Thymus (tissue), 11 donors: ENCODE data around the gene GPRIN1. TPM values are rescaled to one million over a fixed set of nuclear protein-coding genes. Genes with fewer than 3 reads are reported as not detected.
A peak's percentile ranks its signal among the peaks of the same experiment; 100 is the strongest.

ENCODE experiments used
- DNase-seq, 9 donors: peaks; one replicate each; pipeline ENCODE4 v3.0.0-alpha.2; 2013; ENCODE audit warnings: low spot score in 9 of 9, low read depth in 6 of 9, missing footprints in 1 of 9
- H3K27ac ChIP-seq, 2 donors: one replicate each; pipeline ENCODE4 v1.5.1; 2013; ENCODE audit warnings: control low read depth in 1 of 2, low read depth in 1 of 2, low read length in 1 of 2, mild to moderate bottlenecking in 1 of 2, moderate library complexity in 1 of 2
- H3K27me3 ChIP-seq, 2 donors: one replicate each; pipeline ENCODE4 v1.5.1; 2013; ENCODE audit warnings: low read length in 1 of 2; ENCODE audit not compliant: control insufficient read depth in 2 of 2, insufficient read depth in 1 of 2
- H3K36me3 ChIP-seq, 2 donors: one replicate each; pipeline ENCODE4 v1.5.1; 2013; ENCODE audit warnings: low read length in 1 of 2, mild to moderate bottlenecking in 1 of 2, moderate library complexity in 1 of 2; ENCODE audit not compliant: control insufficient read depth in 2 of 2, insufficient read depth in 2 of 2
- H3K4me1 ChIP-seq, 2 donors: one replicate each; pipeline ENCODE4 v1.5.1; 2013; ENCODE audit warnings: low read length in 2 of 2; ENCODE audit not compliant: control insufficient read depth in 2 of 2, insufficient read depth in 2 of 2
- H3K4me3 ChIP-seq, 2 donors: one replicate each; pipeline ENCODE4 v1.5.1; 2013; ENCODE audit warnings: low read length in 2 of 2, control low read depth in 1 of 2, mild to moderate bottlenecking in 1 of 2
- H3K9me3 ChIP-seq, 2 donors: one replicate each; pipeline ENCODE4 v1.5.1; 2013; ENCODE audit warnings: low read length in 1 of 2, mild to moderate bottlenecking in 1 of 2; ENCODE audit not compliant: control insufficient read depth in 2 of 2, insufficient read depth in 1 of 2
- WGBS: extraction: QIAGEN DNeasy Blood & Tissue Kit; methylation state at CpG from one replicate; pipeline ENCODE4 v1.1.7; 2013; 5-methylcytosine and 5-hydroxymethylcytosine counted together
- polyA plus RNA-seq: library from polyadenylated mRNA; stranded (reverse); fragments of 200-250 nt; gene quantifications from one replicate; pipeline ENCODE4 v1.2.3, GENCODE V29; 2013
- total RNA-seq: library from RNA; stranded (reverse); fragments of 120-200 nt; gene quantifications from one replicate; pipeline ENCODE4 v1.2.4, GENCODE V29; 2013
- donor health status: healthy.

Gene GPRIN1
- total and polyA plus RNA-seq, 2 donors: 0.82 to 2.7 TPM

DNA sequence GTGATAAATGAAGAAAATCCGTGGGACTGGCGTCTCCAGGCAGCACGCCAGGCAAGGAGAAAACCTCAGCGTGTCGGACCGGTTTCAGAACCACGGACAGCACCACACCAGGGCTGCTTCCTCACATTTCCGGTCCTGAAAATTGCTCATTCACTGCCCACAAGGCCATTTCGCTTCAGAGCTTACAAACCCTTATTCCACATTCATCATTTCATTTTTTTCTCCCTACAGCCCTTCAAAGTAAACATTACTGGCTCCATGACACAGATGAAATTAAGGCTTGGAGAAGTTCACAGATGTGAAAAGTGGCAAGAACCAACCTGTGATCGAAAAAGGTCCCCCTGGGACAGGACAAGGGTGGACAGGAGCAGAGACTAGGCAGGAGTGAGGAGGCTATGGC lies 1.5 kb upstream of the GPRIN1 start:
- 14% methylated on average over 10 of the region's 10 CpGs for WGBS
- Histone ChIP-seq H3K9me3 (peaks cover 0 to 2% of the 10 kb centered on the region in 2 donors), H3K27me3 (peaks cover 31 to 78% of the 10 kb centered on the region in 2 donors), H3K4me1 (peaks cover 3 to 13% of the 10 kb centered on the region in 2 donors), H3K4me3 (no peak overlapping the region), H3K36me3 (no peaks in the 10 kb centered on the region), H3K27ac (no peak overlapping the region)
- DNase-seq: peak in 7 of 9 donors; percentile 31 to 71 (median 47)

GRCh38 chr5:176610435-176610773 lies 448 bp upstream of the GPRIN1 start:
- no peak for DNase-seq
- no peaks in the 10 kb centered on the region for H3K36me3 ChIP-seq
- H3K4me3 ChIP-seq: peak overlapping the region; percentile 37 to 55
- no peak overlapping the region for H3K27ac ChIP-seq
- H3K4me1 ChIP-seq: peaks cover 3 to 13% of the 10 kb centered on the region in 2 donors
- 4% methylated on average over 31 of the region's 31 CpGs for WGBS
- H3K27me3 ChIP-seq: peaks cover 31 to 76% of the 10 kb centered on the region in 2 donors
- H3K9me3 ChIP-seq: peaks cover 0 to 2% of the 10 kb centered on the region in 2 donors

DNA sequence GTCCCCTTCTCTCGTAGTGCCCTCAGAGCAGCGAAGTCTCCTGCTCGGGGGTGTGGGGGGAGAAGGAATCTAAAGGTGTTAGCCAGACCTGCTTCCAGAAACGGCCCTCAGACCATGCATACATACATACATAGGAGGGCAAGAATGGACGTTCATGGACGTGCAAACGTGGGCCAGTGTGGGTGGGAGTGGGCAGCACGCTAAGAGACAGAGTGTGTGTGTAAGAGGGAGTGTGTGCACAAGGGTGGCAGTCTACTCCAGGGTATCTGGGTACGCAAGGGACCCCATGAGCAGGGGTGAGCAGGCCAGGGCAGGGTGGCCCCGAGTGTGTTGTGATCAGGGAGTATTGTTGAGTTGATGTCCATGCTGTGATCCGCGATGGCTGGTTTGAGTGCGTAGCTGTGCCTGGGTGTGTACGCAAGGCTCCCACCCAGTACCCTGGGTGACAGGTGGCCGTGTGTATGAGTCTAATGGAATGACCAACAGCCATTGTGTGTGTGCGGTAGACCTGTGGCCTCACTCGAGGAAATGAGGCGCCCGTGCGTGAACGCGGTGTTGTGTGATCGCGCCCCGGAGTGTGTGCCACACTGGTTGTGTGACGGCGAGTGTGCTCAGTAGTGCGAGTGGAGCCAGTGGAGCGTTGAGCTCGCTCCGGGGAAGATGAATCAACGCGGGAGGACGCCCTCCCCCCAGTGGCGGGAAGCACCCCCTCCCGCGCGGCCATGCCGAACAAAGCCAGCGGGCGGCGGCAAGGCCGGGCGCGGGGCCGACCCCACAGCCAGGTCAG lies 826 bp downstream of the GPRIN1 start:
- H3K4me3 ChIP-seq: peak overlapping the region in 1 of 2 donors; percentile 55
- no peak for DNase-seq
- H3K27ac ChIP-seq: no peak overlapping the region
- H3K36me3 ChIP-seq: no peaks in the 10 kb centered on the region
- 37% methylated on average over 46 of the region's 46 CpGs for WGBS
- peaks cover 31 to 77% of the 10 kb centered on the region in 2 donors for H3K27me3 ChIP-seq
- H3K9me3 ChIP-seq: peaks cover 0 to 2% of the 10 kb centered on the region in 2 donors
- H3K4me1 ChIP-seq: peaks cover 3 to 13% of the 10 kb centered on the region in 2 donors

DNA sequence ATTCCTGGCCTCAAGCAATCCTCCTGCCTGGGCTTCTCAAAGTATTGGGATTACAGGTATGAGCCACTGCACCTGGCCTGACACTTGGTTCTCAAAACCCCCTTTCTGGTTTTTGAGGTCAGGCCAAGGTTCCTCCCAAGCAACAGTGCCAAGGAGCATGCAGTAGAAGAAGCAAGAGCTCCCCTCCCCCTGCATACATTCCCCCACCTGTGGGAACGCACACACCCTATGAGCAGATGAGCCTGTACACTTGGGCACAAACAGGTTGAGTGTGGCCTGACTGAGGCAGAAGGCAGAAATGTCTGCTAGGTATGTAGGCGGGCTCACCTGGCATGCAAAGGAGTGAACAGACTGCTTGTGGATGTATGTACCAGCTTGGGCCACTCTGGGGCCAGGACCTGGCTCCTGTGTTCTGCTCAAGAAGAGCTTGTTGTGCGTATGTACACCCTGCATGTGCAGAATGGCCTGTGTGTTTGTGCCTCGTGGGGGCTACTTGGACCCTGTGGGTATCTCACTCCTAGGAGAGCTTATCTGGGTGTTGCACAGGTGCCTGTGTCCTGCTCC lies 1.7 kb downstream of the GPRIN1 start:
- no peak overlapping the region for H3K27ac ChIP-seq
- H3K27me3 ChIP-seq: peaks cover 28 to 75% of the 10 kb centered on the region in 2 donors
- H3K36me3 ChIP-seq: no peaks in the 10 kb centered on the region
- WGBS: 91% methylated on average over 4 of the region's 4 CpGs
- no peak overlapping the region for H3K4me3 ChIP-seq
- peaks cover 3 to 13% of the 10 kb centered on the region in 2 donors for H3K4me1 ChIP-seq
- DNase-seq: no peak
- H3K9me3 ChIP-seq: peaks cover 0 to 2% of the 10 kb centered on the region in 2 donors

DNA sequence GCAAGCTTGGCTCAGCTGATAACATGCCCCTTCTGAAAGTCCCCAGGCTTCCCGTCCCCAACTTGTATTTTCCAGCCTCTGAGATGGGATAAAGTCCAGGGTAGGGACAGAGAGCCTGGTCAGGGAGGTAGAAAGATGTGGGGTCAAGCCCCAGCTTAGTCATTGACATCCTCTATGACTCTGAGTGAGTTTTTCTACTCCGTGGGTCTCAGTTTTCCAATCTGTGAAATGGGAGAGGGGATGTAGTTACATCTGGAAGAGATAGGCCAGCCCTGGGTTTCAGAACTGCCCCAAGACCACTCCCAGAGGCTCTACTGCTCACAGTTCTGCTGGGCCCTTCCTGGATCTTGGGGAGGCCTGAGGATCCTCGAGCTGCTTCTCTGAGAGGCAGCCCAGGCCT lies 3.1 kb downstream of the GPRIN1 start:
- H3K27me3 ChIP-seq: peaks cover 28 to 70% of the 10 kb centered on the region in 2 donors
- no peak overlapping the region for H3K27ac ChIP-seq
- H3K36me3 ChIP-seq: no peaks in the 10 kb centered on the region
- 98% methylated on average over 3 of the region's 3 CpGs for WGBS
- no peak for DNase-seq
- peaks cover 3 to 13% of the 10 kb centered on the region in 2 donors for H3K4me1 ChIP-seq
- no peak overlapping the region for H3K4me3 ChIP-seq
- H3K9me3 ChIP-seq: peaks cover 0 to 2% of the 10 kb centered on the region in 2 donors

GRCh38 chr5:176606032-176606431 lies 3.9 kb downstream of the GPRIN1 start:
- peaks cover 27 to 68% of the 10 kb centered on the region in 2 donors for H3K27me3 ChIP-seq
- no peak overlapping the region for H3K27ac ChIP-seq
- H3K36me3 ChIP-seq: no peaks in the 10 kb centered on the region
- WGBS: 72% methylated on average over 3 of the region's 3 CpGs
- H3K9me3 ChIP-seq: peaks cover 0 to 2% of the 10 kb centered on the region in 2 donors
- peaks cover 3 to 13% of the 10 kb centered on the region in 2 donors for H3K4me1 ChIP-seq
- H3K4me3 ChIP-seq: no peak overlapping the region
- no peak for DNase-seq

GRCh38 chr5:176603091-176603490 lies 6.9 kb downstream of the GPRIN1 start:
- 28% methylated on average over 2 of the region's 2 CpGs for WGBS
- no peak for DNase-seq

GRCh38 chr5:176601901-176602482 lies 8.0 kb downstream of the GPRIN1 start:
- Histone ChIP-seq H3K36me3 (no peaks in the 10 kb centered on the region), H3K27me3 (peaks cover 11 to 57% of the 10 kb centered on the region in 2 donors), H3K9me3 (peaks cover 0 to 3% of the 10 kb centered on the region in 2 donors), H3K27ac (no peak overlapping the region), H3K4me1 (peaks cover 0 to 3% of the 10 kb centered on the region in 2 donors), H3K4me3 (no peak overlapping the region)
- 82% methylated on average over 12 of the region's 12 CpGs for WGBS
- no peak for DNase-seq

More at GRCh38 chr5:176603091-176603490, 6.9 kb downstream of the GPRIN1 start:
- Histone ChIP-seq H3K27me3 (peaks cover 2 to 56% of the 10 kb centered on the region in 2 donors), H3K36me3 (no peaks in the 10 kb centered on the region), H3K4me3 (no peak overlapping the region), H3K27ac (no peak overlapping the region), H3K4me1 (no peaks in the 10 kb centered on the region), H3K9me3 (no peaks in the 10 kb centered on the region)
